GM21390 (cell line): ENCODE data around the gene FLRT2.

Experiments
- ATAC-seq: cut with Tn5 transposase; IDR thresholded peaks from one replicate; pipeline ENCODE4 v1.9.1; 2021; ENCODE audit not compliant: unreplicated experiment

The FLRT2 gene

GRCh38 chr14:85529803-85530574 lies at the start of gene FLRT2:
FLRT2 (plus strand) TSS chr14:85530144; CDS start chr14:85621515, 91,371 bp downstream.
- ATAC-seq, result no peak

GRCh38 chr14:85481471-85481870 lies 48.5 kb upstream of the FLRT2 start:
- no peak for ATAC-seq

- no peak for ATAC-seq
Observed at GRCh38 chr14:85482552-85482951, 47.4 kb upstream of the FLRT2 start.

- no peak for ATAC-seq
Observed at GRCh38 chr14:85483037-85483436, 46.9 kb upstream of the FLRT2 start.

DNA sequence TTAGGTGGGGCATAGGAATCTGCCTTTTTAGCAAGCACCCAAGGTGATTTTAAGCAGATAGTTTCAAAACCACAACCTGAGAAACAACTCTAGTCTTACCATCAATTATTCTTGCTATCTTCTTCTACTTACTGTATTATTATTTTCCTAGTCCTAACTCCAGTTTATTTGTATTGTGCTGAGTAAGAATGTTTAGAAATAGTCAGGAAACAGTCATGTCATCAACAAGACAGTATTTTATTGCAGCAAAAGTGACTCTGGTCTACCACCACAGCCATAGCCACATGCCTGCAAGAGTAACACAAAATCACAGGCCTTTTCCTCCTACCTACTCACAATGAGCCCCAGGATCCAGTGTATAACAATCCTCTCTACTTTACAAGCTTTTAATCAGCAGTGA lies 46.3 kb upstream of the FLRT2 start:
- ATAC-seq, result no peak

- no peak for ATAC-seq
Observed at GRCh38 chr14:85487215-85487614, 42.7 kb upstream of the FLRT2 start.

GRCh38 chr14:85501751-85502150 lies 28.2 kb upstream of the FLRT2 start:
- ATAC-seq, result no peak

GRCh38 chr14:85508863-85509262 lies 21.1 kb upstream of the FLRT2 start:
- ATAC-seq, result no peak

GRCh38 chr14:85512451-85512850 lies 17.5 kb upstream of the FLRT2 start:
- ATAC-seq, result no peak

DNA sequence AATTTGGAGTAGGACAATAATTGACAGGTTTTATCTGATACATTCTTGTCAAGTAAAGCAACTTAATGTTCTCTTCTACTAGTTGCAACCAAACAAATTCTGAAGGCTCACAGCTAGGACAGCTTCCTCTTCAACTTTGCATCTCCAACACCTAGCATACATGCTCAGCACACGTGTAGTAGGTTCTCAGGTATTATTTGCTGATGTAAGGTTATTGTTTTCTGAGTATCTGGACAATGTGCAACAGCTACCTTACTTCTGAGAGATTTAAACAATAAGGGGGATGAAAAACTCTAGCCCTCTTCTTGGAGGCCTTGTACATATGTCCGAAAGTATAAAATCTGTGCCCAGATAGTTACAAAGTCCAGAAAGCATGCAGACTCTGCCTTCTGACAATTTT lies 15.5 kb upstream of the FLRT2 start:
- no peak for ATAC-seq

- no peak for ATAC-seq
Observed at GRCh38 chr14:85516239-85517113, 13.5 kb upstream of the FLRT2 start.

DNA sequence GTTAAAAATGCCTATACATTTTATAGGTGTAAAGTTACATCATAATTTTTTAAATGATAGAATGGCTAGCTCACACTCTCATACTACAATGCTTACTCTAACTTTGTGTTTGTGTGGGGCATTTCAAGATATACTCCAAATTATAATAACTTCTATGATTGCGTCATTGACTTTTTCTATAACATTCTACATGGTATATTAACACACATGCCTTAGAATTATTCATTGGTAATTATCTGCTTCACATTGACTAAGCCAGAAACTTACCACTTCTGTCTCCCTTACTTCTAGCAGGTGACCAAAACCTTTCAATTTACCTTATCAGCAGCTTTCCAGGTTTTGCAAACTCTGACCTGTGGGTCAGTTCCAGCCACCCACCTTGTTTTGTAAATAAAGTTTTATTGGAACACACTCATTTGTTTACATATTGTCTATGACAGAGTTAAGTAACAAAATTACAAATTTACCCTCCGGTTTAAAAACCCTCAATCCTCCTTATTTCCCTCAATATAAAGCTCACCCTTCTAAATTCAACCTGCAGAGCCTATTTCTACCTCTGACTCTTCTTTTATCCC lies 12.7 kb upstream of the FLRT2 start:
- ATAC-seq, result no peak

- ATAC-seq, result no peak
Observed at GRCh38 chr14:85519661-85520305, 10.2 kb upstream of the FLRT2 start.

GRCh38 chr14:85520581-85520980 lies 9.4 kb upstream of the FLRT2 start:
- no peak for ATAC-seq

GRCh38 chr14:85523624-85524023 lies 6.3 kb upstream of the FLRT2 start:
- ATAC-seq, result no peak

- no peak for ATAC-seq
Observed at GRCh38 chr14:85527006-85527405, 2.9 kb upstream of the FLRT2 start.

DNA sequence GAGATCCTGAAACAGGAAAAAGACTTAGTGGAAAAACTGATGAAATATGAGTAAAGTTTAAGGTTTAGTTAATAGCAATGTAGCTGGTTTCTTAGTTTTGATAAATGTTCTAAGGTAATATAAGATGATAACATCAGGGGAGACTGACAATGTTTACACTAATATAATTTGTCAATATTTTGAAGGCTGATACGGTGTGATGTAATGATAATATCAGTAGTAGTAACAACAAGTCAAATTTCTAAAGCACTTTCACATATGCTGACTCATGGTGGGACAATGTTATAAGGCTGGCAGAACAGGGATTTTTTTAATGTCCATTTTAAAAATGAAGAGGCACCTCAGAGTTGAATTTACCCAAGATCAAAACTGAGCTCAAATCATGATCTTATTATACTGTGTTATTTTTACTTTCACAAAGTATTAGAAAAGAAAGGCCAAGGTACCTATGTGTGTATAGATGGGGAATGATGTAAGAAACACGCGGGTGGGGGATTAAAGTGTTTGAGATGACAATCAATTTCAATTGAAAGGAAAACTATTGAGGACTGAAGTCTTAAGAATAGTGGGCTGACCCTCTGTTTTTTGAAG lies 2.4 kb upstream of the FLRT2 start:
- ATAC-seq, result no peak

DNA sequence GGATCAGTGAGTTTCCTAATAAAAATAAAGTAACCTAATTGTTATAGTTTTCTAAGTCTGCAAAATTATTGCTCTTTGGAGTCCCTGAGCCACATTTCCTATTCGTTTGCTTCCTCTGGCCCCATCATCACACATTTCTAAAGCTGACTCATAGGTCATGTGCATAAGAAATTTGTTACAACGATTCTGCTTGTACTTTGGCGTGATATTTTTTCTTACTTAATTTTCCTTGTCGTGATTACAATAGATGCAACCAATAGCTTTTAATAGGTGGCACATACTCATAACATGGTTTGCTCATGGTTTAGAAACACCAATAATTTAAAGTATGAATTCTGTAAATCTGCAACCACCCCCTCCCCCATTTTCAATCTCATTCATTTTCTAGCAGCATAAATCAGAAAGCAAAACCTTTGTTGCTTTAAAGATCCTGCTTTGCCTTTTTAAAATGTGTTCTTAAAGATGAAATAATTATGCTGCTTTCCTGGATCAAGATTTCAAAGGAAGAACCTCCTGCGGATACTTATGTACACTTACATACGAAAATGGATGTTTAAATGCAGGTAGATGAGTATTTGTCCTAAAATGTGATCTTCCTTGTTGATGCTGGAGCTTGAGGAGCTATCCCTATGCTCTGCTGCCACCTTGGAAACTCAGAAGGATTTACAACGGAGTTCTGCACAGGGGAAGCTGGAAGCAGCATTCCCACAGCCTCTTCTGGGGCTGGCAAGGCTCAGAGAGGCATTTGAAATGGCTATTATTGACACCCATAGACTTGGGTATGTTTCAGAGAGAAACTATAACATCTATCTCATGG lies 1.7 kb upstream of the FLRT2 start:
- no peak for ATAC-seq

DNA sequence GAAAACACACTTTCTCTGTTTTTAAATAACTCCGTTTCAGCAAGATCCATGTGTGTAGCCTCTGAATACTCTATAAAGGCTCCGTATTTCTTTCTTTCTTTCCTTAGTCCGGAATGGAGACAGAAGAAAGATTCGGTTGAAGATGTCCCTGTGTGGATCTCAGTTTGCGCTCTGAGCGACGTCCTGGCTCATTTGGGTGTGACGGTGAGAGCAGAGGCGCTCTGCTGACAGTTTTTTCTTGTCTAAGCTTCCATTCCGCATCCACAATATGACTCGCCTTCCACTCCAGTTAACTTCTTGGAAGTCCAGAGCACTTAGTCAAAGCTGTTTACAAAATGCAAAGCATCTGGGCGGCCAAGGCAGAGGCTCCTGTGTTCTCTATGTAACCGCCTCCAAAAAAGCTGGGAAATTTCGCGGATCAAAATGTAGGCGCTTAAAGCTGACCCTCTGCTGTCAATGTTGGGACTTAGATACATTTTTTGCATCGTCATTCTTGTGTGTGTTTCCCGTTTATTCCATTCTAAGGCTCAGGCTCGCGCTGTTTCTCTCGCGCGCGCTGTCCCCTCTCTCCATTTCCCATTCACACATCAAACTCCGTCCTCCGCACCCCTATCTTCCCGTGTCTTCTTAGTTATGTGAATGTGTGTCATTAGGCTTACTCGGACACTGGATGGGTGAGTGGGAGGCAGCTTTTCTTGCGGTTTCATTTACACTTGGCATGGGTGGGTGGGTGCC lies 880 bp upstream of the FLRT2 start:
- ATAC-seq, result no peak
